SU-DHL-6 (cell line): ENCODE results near the gene C11orf54.
"Not testable (repeated sequence)": the region's sequence is repeated elsewhere in the genome, so short reads cannot be mapped to it uniquely, and the experiment has no call there.

Source experiments
- H2AFZ ChIP-seq: fragments of 200-600 bp; sonication (generic); 2 replicates; pipeline ENCODE4 v1.6.1; 2014; ENCODE audit warnings: low read depth, mild to moderate bottlenecking, moderate library complexity, mixed read lengths, antibody characterized with exemption, low read length; ENCODE audit not compliant: severe bottlenecking
- H3F3A ChIP-seq: fragments of 200-600 bp; shearing (Covaris generic); 2 replicates; pipeline ENCODE4 v1.6.0; 2016; ENCODE audit warnings: antibody characterized with exemption, mild to moderate bottlenecking; ENCODE audit not compliant: insufficient read depth
- H3K27ac ChIP-seq: fragments of 200-600 bp; sonication (generic); 2 replicates; pipeline ENCODE4 v1.5.1; 2016; ENCODE audit warnings: low read depth, mild to moderate bottlenecking, low read length, moderate library complexity, mixed read lengths
- H3K27me3 ChIP-seq: fragments of 200-600 bp; sonication (generic), shearing (Covaris generic); 2 replicates; pipeline ENCODE4 v1.6.0; 2014; ENCODE audit warnings: mild to moderate bottlenecking, low read length
- H3K36me3 ChIP-seq: fragments of 200-600 bp; sonication (generic); 2 replicates; pipeline ENCODE4 v1.6.1; 2014; ENCODE audit warnings: mild to moderate bottlenecking, low read length, mixed read lengths
- H3K4me2 ChIP-seq: fragments of 300-600, 200-600 bp; shearing (Covaris generic), sonication (generic); 2 replicates; pipeline ENCODE4 v1.6.0; 2014; ENCODE audit warnings: low read length, low read depth, mild to moderate bottlenecking; ENCODE audit not compliant: poor library complexity, severe bottlenecking
- H3K4me3 ChIP-seq: fragments of 200-600 bp; sonication (generic); 2 replicates; pipeline ENCODE4 v1.5.1; 2014; ENCODE audit warnings: antibody characterized with exemption, low read length, mild to moderate bottlenecking, mixed read lengths; ENCODE audit not compliant: insufficient read depth, poor library complexity, severe bottlenecking
- H3K79me2 ChIP-seq: fragments of 200-600 bp; sonication (generic); 2 replicates; pipeline ENCODE4 v1.6.1; 2014; ENCODE audit warnings: mild to moderate bottlenecking, low read length, moderate library complexity; ENCODE audit not compliant: insufficient read depth
- H3K9ac ChIP-seq: fragments of 200-600 bp; sonication (generic); 2 replicates; pipeline ENCODE4 v1.7.0; 2014; ENCODE audit warnings: mild to moderate bottlenecking, low read length
- H3K9me2 ChIP-seq: fragments of 200-600 bp; sonication (generic); replicated peaks from 2 replicates; pipeline ENCODE4 v1.6.1; 2014; ENCODE audit warnings: low read length; ENCODE audit not compliant: insufficient read depth
- H3K9me3 ChIP-seq: fragments of 200-600 bp; sonication (generic); 2 replicates; pipeline ENCODE4 v1.6.1; 2014; ENCODE audit warnings: low read length, mixed read lengths; ENCODE audit not compliant: insufficient read depth
- H4K20me1 ChIP-seq: fragments of 200-600 bp; sonication (generic); 2 replicates; pipeline ENCODE4 v1.6.1; 2014; ENCODE audit warnings: low read depth, mild to moderate bottlenecking, antibody characterized with exemption, low read length, moderate library complexity, mixed read lengths
- CTCF ChIP-seq: fragments of 200-600 bp; sonication (generic); IDR thresholded peaks from one replicate; pipeline ENCODE4 v1.5.1; 2017; ENCODE audit warnings: antibody characterized with exemption, mild to moderate bottlenecking, low read length, moderate library complexity; ENCODE audit not compliant: insufficient read depth, poor library complexity, severe bottlenecking
- EZH2phosphoT487 ChIP-seq: fragments of 200-600 bp; sonication (generic), shearing (Covaris generic); conservative IDR thresholded peaks from 2 replicates; pipeline ENCODE4 v1.6.1; 2018; ENCODE audit warnings: mild to moderate bottlenecking, antibody characterized with exemption, low read length, moderate library complexity, mixed read lengths

The C11orf54 gene

GRCh38 chr11:93773601-93774200, 32.2 kb downstream of the C11orf54 start:
- no peaks in the 10 kb centered on the region for H3K36me3 ChIP-seq
- no peak overlapping the region for H2AFZ ChIP-seq
- H3K4me2 ChIP-seq: no peak overlapping the region
- no peak overlapping the region for H3K27ac ChIP-seq
- no peak for TF ChIP-seq CTCF
- TF ChIP-seq EZH2phosphoT487: no peak
- no peaks in the 10 kb centered on the region for H3K27me3 ChIP-seq
- no peaks in the 10 kb centered on the region for H3K79me2 ChIP-seq
- H3K9me2 ChIP-seq: no peaks in the 10 kb centered on the region
- no peak overlapping the region for H3K9ac ChIP-seq
- no peaks in the 10 kb centered on the region for H4K20me1 ChIP-seq
- H3F3A ChIP-seq: no peaks in the 10 kb centered on the region
- peaks cover 11% of the 10 kb centered on the region; the same call in 1 of the 2 replicates for H3K9me3 ChIP-seq
- no peak overlapping the region for H3K4me3 ChIP-seq

GRCh38 chr11:93774560-93774959, 33.1 kb downstream of the C11orf54 start:
- not testable (repeated sequence) for H4K20me1 ChIP-seq, H3K79me2 ChIP-seq, H2AFZ ChIP-seq, H3K27ac ChIP-seq, H3F3A ChIP-seq, H3K36me3 ChIP-seq, H3K9me2 ChIP-seq, H3K27me3 ChIP-seq, H3K4me3 ChIP-seq, H3K9ac ChIP-seq, H3K4me2 ChIP-seq
- peaks cover 11% of the 10 kb centered on the region; the same call in 1 of the 2 replicates for H3K9me3 ChIP-seq

GRCh38 chr11:93775289-93775688, 33.8 kb downstream of the C11orf54 start:
- Histone ChIP-seq H3F3A (no peaks in the 10 kb centered on the region), H3K27me3 (no peaks in the 10 kb centered on the region)

More at GRCh38 chr11:93775289-93775688, 33.8 kb downstream of the C11orf54 start:
- no peak overlapping the region for H3K9ac ChIP-seq
- no peaks in the 10 kb centered on the region for H3K79me2 ChIP-seq
- no peaks in the 10 kb centered on the region for H3K36me3 ChIP-seq
- peaks cover 11% of the 10 kb centered on the region; the same call in 1 of the 2 replicates for H3K9me3 ChIP-seq
- H3K4me2 ChIP-seq: no peak overlapping the region
- TF ChIP-seq EZH2phosphoT487: no peak
- TF ChIP-seq CTCF: no peak
- H3K4me3 ChIP-seq: no peak overlapping the region
- H3K27ac ChIP-seq: no peak overlapping the region
- no peaks in the 10 kb centered on the region for H4K20me1 ChIP-seq
- no peak overlapping the region for H2AFZ ChIP-seq
- no peaks in the 10 kb centered on the region for H3K9me2 ChIP-seq
